B cell (primary cell): ENCODE results near the gene NKX2-3. TPM values are rescaled to one million over a fixed set of nuclear protein-coding genes. Genes with fewer than 3 reads are reported as not detected.

Experiments
- ATAC-seq: fragments of 200-7000 bp; cut with Tn5 transposase; one replicate; pipeline ENCODE4 v1.10.0; 2021; ENCODE audit warnings: low read depth, mild to moderate bottlenecking, moderate number of reproducible peaks, moderate library complexity
- CTCF ChIA-PET: fragments of 350-600 bp; sonication (Branson Sonifier 250); formaldehyde crosslinking; loops from one replicate; lab custom pipeline; 2021; ENCODE audit warnings: antibody characterized with exemption, inconsistent platforms; lab: Charles Lee
- POLR2A ChIA-PET: fragments of 350-600 bp; sonication (Branson Sonifier 250); formaldehyde crosslinking; loops from one replicate; lab custom pipeline; 2021; ENCODE audit warnings: antibody characterized with exemption; lab: Charles Lee
- DNase-seq: peaks from one replicate; pipeline ENCODE4 v3.0.0; 2013
- H2AFZ ChIP-seq: 2 replicates; pipeline ENCODE4 v1.6.1; 2012; ENCODE audit warnings: mild to moderate bottlenecking, low read depth, low read length; ENCODE audit not compliant: insufficient read depth, poor library complexity, severe bottlenecking
- H3K27ac ChIP-seq, 2 donors: 1 replicate in 1 of 2; 2 replicates in 1 of 2; pipeline ENCODE4 v1.5.1; 2012 to 2013; ENCODE audit warnings: low read length in 2 of 2, mild to moderate bottlenecking in 2 of 2, moderate library complexity in 1 of 2
- H3K27me3 ChIP-seq, 4 experiments: fragments of 200-600 bp in 1 of 4; sonication (generic) in 1 of 4; replicated peaks in 1 of 4; 1 replicate in 2 of 4; 2 replicates in 2 of 4; pipeline versions ENCODE4 v1.6.1 to v1.7.0; 2013 to 2016; ENCODE audit warnings: low read length in 3 of 4, mild to moderate bottlenecking in 2 of 4, mixed read lengths in 1 of 4, moderate library complexity in 1 of 4; ENCODE audit not compliant: insufficient read depth in 4 of 4, control insufficient read depth in 3 of 4; ENCODE audit errors: control extremely low read depth in 1 of 4
- H3K36me3 ChIP-seq, 2 experiments: replicated peaks in 1 of 2; 1 replicate in 1 of 2; 2 replicates in 1 of 2; pipeline versions ENCODE4 v1.6.1 to v1.7.1; 2013; ENCODE audit warnings: low read length in 1 of 2; ENCODE audit not compliant: insufficient read depth in 2 of 2, control insufficient read depth in 1 of 2; ENCODE audit errors: control extremely low read depth in 1 of 2, extremely low read depth in 1 of 2
- H3K4me1 ChIP-seq, 2 donors: fragments of 200-600 bp in 1 of 2; sonication (generic) in 1 of 2; 1 replicate in 1 of 2; 2 replicates in 1 of 2; pipeline versions ENCODE4 v1.5.1 to v1.6.1; 2013 to 2017; ENCODE audit warnings: low read length in 2 of 2; ENCODE audit not compliant: control insufficient read depth in 2 of 2, insufficient read depth in 2 of 2
- H3K4me2 ChIP-seq: replicated peaks from 2 replicates; pipeline ENCODE3; 2012; ENCODE audit warnings: mild to moderate bottlenecking, low read depth, low read length; ENCODE audit not compliant: poor library complexity, severe bottlenecking
- H3K4me3 ChIP-seq, 5 experiments: fragments of 200-600 bp in 1 of 5; sonication (generic) in 1 of 5; 1 replicate in 3 of 5; 2 replicates in 2 of 5; pipeline versions ENCODE4 v1.5.1 to v1.7.0; 2011 to 2016; ENCODE audit warnings: low read length in 4 of 5, mild to moderate bottlenecking in 4 of 5, low read depth in 2 of 5, control low read depth in 1 of 5, moderate library complexity in 1 of 5; ENCODE audit not compliant: insufficient read depth in 1 of 5; ENCODE audit errors: control extremely low read depth in 1 of 5, extremely low read depth in 1 of 5
- H3K79me2 ChIP-seq: fragments of 200-600 bp; sonication (generic); one replicate; pipeline ENCODE4 v1.6.0; 2016; ENCODE audit warnings: low read length; ENCODE audit not compliant: control insufficient read depth, insufficient read depth
- H3K9ac ChIP-seq: fragments of 200-600 bp; sonication (generic); 2 replicates; pipeline ENCODE4 v1.6.1; 2017; ENCODE audit warnings: mild to moderate bottlenecking, low read length, moderate library complexity
- H3K9me3 ChIP-seq, 3 donors: one replicate each; pipeline versions ENCODE4 v1.6.1 to v1.7.1; 2013; ENCODE audit warnings: low read length in 2 of 3; ENCODE audit not compliant: control insufficient read depth in 2 of 3, insufficient read depth in 1 of 3; ENCODE audit errors: control extremely low read depth in 1 of 3
- H4K20me1 ChIP-seq: 2 replicates; pipeline ENCODE4 v1.6.0; 2012; ENCODE audit warnings: mild to moderate bottlenecking, low read length; ENCODE audit not compliant: insufficient read depth, control insufficient read depth, poor library complexity, severe bottlenecking
- H3K27ac Mint-ChIP-seq: one replicate; pipeline ENCODE4 v1.8.0; 2021; ENCODE audit warnings: mixed read lengths
- H3K27me3 Mint-ChIP-seq: one replicate; pipeline ENCODE4 v1.8.0; 2021; ENCODE audit warnings: mixed read lengths
- H3K4me1 Mint-ChIP-seq: one replicate; pipeline ENCODE4 v1.8.0; 2021; ENCODE audit warnings: mixed read lengths
- H3K4me3 Mint-ChIP-seq: one replicate; pipeline ENCODE4 v1.8.0; 2021; ENCODE audit warnings: mixed read lengths
- H3K9me3 Mint-ChIP-seq: one replicate; pipeline ENCODE4 v1.8.0; 2022; ENCODE audit warnings: mixed read lengths; ENCODE audit not compliant: insufficient read depth
- EZH2 ChIP-seq: IDR thresholded peaks from 2 replicates; pipeline ENCODE4 v1.6.1; 2012; ENCODE audit warnings: borderline replicate concordance, low read depth, mild to moderate bottlenecking, moderate library complexity, low read length; ENCODE audit not compliant: insufficient read depth, poor library complexity, severe bottlenecking
- WGBS: methylation state at CpG from one replicate; pipeline ENCODE4 v1.1.5; 2013; ENCODE audit warnings: missing lambda C conversion rate; ENCODE audit not compliant: insufficient coverage; 5-methylcytosine and 5-hydroxymethylcytosine counted together
- intact Hi-C: fragments of 100-400 bp; cut with micrococcal nuclease; formaldehyde crosslinking; loops from one replicate; pipeline ENCODE4 v1.10.0; 2022
- polyA plus RNA-seq: library from polyadenylated mRNA; depleted of rRNA; stranded (reverse); fragments of >200 nt; gene quantifications from 2 replicates; pipeline ENCODE4 v1.2.3, GENCODE V29; 2012
- total RNA-seq, 2 donors: library from RNA; stranded (reverse); fragments of 120-200 nt in 1 of 2; gene quantifications; 1 replicate in 1 of 2; 2 replicates in 1 of 2; pipeline versions ENCODE4 v1.2.3 to v1.2.4, GENCODE V29; 2013 to 2022
- TF ChIP-seq, protein P1 (sequence below): fragments of 200-600 bp; IDR thresholded peaks from one replicate; pipeline ENCODE4 v1.8.0; 2022; ENCODE audit warnings: antibody characterized with exemption, mild to moderate bottlenecking

NKX2-3 gene
- total and polyA plus RNA-seq, 2 donors (not counting 1 experiment from before 2014, with no cell fraction given): not detected

DNA sequence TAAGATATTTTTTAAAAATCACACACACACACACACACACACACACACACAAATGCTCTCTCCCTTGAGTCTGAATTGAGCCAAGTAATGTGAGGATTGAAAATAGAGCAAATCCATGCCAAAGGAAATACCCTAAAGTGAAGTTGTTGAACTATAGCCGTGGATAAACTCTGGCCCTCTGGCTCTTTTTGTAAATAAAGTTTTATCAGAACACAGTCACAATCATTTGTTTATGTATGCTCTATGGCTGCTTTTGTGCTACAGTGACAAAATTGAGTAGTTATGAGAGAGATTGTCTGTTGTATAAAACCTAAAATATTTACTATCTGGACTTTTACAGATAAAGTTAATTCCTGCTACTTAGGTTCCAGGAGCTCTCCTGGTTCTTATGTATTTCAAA lies 39.1 kb downstream of the NKX2-3 start:
- Mint-ChIP-seq H3K27ac (no peak overlapping the region), H3K27me3 (no peaks in the 10 kb centered on the region), H3K9me3 (no peaks in the 10 kb centered on the region), H3K4me1 (peaks cover 28% of the 10 kb centered on the region), H3K4me3 (no peak overlapping the region)
- Histone ChIP-seq H3K27me3 (no peaks in the 10 kb centered on the region), H3K9ac (no peak overlapping the region), H3K4me3 (no peak overlapping the region), H3K79me2 (no peaks in the 10 kb centered on the region), H3K4me2 (no peak overlapping the region), H4K20me1 (no peaks in the 10 kb centered on the region), H3K36me3 (no peaks in the 10 kb centered on the region), H3K27ac (no peak overlapping the region), H3K4me1 (peaks cover 19 to 24% of the 10 kb centered on the region in 2 donors), H3K9me3 (peaks cover 0 to 3% (median 0%) of the 10 kb centered on the region in 3 donors), H2AFZ (no peak overlapping the region)
- intact Hi-C loops: no loop called here
- ATAC-seq: no peak
- TF ChIP-seq EZH2: no peak
- TF ChIP-seq, protein P1, sequence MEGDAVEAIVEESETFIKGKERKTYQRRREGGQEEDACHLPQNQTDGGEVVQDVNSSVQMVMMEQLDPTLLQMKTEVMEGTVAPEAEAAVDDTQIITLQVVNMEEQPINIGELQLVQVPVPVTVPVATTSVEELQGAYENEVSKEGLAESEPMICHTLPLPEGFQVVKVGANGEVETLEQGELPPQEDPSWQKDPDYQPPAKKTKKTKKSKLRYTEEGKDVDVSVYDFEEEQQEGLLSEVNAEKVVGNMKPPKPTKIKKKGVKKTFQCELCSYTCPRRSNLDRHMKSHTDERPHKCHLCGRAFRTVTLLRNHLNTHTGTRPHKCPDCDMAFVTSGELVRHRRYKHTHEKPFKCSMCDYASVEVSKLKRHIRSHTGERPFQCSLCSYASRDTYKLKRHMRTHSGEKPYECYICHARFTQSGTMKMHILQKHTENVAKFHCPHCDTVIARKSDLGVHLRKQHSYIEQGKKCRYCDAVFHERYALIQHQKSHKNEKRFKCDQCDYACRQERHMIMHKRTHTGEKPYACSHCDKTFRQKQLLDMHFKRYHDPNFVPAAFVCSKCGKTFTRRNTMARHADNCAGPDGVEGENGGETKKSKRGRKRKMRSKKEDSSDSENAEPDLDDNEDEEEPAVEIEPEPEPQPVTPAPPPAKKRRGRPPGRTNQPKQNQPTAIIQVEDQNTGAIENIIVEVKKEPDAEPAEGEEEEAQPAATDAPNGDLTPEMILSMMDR: no peak
- no CpG with 5 or more reads among the region's 1 CpG for WGBS
- ChIA-PET CTCF (interaction anchor here (1.1 to 2.8 kb wide), 2 partner anchors 11 to 42 kb away, joined by 3 to 12 read pairs; no protein-coding TSS in a partner anchor), POLR2A (no interaction called here)
- no peak for DNase-seq

DNA sequence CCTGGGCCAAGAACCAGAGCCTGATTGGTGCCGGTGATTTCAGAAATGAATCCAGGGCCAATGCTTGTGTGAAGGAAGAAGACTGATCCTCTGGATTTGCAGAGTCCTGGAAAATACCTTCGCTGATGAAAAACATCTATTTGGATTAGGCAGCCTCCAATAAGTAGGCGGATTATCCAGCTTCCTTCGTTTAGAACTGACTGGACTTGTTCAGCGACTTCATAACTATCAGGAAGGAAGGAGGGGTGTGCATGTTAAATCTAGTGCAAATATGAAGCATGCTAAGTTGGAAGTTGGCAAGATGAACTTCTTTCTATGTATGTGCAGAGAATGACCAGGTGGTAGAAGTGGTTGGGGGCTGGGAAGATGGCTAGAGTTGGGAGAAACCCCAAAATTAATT lies 41.0 kb downstream of the NKX2-3 start:
- POLR2A ChIA-PET: no interaction called here

More for the DNA sequence above, 41.0 kb downstream of the NKX2-3 start:
- Histone ChIP-seq H3K4me3 (no peak overlapping the region), H3K4me2 (no peak overlapping the region), H3K27ac (no peak overlapping the region), H3K9ac (no peak overlapping the region), H3K27me3 (no peaks in the 10 kb centered on the region), H3K79me2 (no peaks in the 10 kb centered on the region), H4K20me1 (no peaks in the 10 kb centered on the region), H2AFZ (no peak overlapping the region), H3K36me3 (no peaks in the 10 kb centered on the region), H3K9me3 (peaks cover 0 to 3% (median 0%) of the 10 kb centered on the region in 3 donors), H3K4me1 (peaks cover 19 to 23% of the 10 kb centered on the region in 2 donors)
- ATAC-seq: no peak
- intact Hi-C loops: no loop called here
- 87% methylated on average over 5 of the region's 5 CpGs for WGBS
- TF ChIP-seq EZH2: no peak
- TF ChIP-seq, protein P1: no peak
- peaks cover 28% of the 10 kb centered on the region for H3K4me1 Mint-ChIP-seq
- H3K9me3 Mint-ChIP-seq: no peaks in the 10 kb centered on the region
- no peaks in the 10 kb centered on the region for H3K27me3 Mint-ChIP-seq
- no peak overlapping the region for H3K4me3 Mint-ChIP-seq
- no peak overlapping the region for H3K27ac Mint-ChIP-seq
- no peak for DNase-seq
- CTCF ChIA-PET: interaction anchor here (1.1 to 2.8 kb wide), 2 partner anchors 13 to 15 kb away, joined by 3 to 12 read pairs; no protein-coding TSS in a partner anchor
